GM23248 (cell line): ENCODE measurements around the gene C10orf71.

Experiments used
- EZH2 ChIP-seq: fragments of 200-600 bp; sonication (generic); IDR thresholded peaks from 2 replicates; pipeline ENCODE4 v1.6.1; 2018; ENCODE audit warnings: antibody characterized with exemption, mild to moderate bottlenecking; ENCODE audit not compliant: insufficient read depth, poor library complexity, severe bottlenecking
- EZH2phosphoT487 ChIP-seq: fragments of 200-600 bp; sonication (generic); IDR thresholded peaks from 2 replicates; pipeline ENCODE4 v1.6.1; 2018; ENCODE audit warnings: antibody characterized with exemption, moderate library complexity, mild to moderate bottlenecking, low read depth; ENCODE audit not compliant: insufficient read depth

DNA sequence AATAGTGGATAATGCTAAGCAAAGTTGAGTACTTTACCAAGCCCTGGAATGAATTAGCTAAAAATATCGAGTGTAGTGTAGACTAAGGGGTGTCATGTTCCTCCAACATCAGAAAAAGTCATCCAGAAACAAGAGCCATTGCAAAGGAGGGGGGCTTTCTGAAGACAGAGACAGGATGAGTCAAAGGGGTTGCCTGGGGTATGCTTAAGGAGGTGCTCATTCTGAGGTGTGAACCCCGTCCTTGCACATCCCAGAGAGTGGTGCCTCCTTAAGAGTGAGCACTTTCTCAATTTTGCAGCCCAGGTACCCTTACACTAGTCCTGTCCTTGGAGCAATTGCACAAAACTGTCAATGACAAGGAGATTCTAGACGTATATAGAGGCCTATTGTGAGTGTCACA is 43.1 kb upstream of the C10orf71 start:
- no peak for TF ChIP-seq EZH2
- TF ChIP-seq EZH2phosphoT487, result no peak
